Mesenchymal stem cell (in vitro differentiated cells and primary cell): ENCODE results near the gene BCR.

Experiments
- DNase-seq: peaks from one replicate; pipeline ENCODE4 v3.0.0-alpha.2; 2013
- H2AFZ ChIP-seq: one replicate; pipeline ENCODE4 v1.6.1; 2013; ENCODE audit warnings: low read depth, mild to moderate bottlenecking, control low read depth, inconsistent platforms, low read length, moderate library complexity
- H2AK5ac ChIP-seq: 2 replicates; pipeline ENCODE4 v1.6.1; 2013; ENCODE audit warnings: low read length, moderate library complexity, mild to moderate bottlenecking, inconsistent platforms; ENCODE audit not compliant: severe bottlenecking
- H2BK120ac ChIP-seq: one replicate; pipeline ENCODE4 v1.6.1; 2013; ENCODE audit warnings: low read depth, mild to moderate bottlenecking, inconsistent platforms, low read length, moderate library complexity
- H2BK12ac ChIP-seq, 2 experiments: one replicate each; pipeline ENCODE4 v1.6.1; 2013; ENCODE audit warnings: inconsistent platforms in 2 of 2, low read length in 2 of 2, mild to moderate bottlenecking in 2 of 2, moderate library complexity in 2 of 2, control low read depth in 1 of 2
- H2BK15ac ChIP-seq: one replicate; pipeline ENCODE4 v1.6.1; 2013; ENCODE audit warnings: mild to moderate bottlenecking, low read depth, inconsistent platforms; ENCODE audit not compliant: poor library complexity, severe bottlenecking
- H2BK5ac ChIP-seq: 2 replicates; pipeline ENCODE4 v1.6.1; 2013; ENCODE audit warnings: low read depth, mild to moderate bottlenecking, low read length, control low read depth, inconsistent platforms; ENCODE audit not compliant: poor library complexity, severe bottlenecking
- H3K14ac ChIP-seq, 2 experiments: one replicate each; pipeline ENCODE4 v1.6.1; 2013; ENCODE audit warnings: inconsistent platforms in 2 of 2, low read length in 2 of 2, control low read depth in 1 of 2, mild to moderate bottlenecking in 1 of 2, moderate library complexity in 1 of 2
- H3K18ac ChIP-seq, 2 experiments: one replicate each; pipeline ENCODE4 v1.6.1; 2013; ENCODE audit warnings: inconsistent platforms in 2 of 2, low read length in 2 of 2, control low read depth in 1 of 2, low read depth in 1 of 2, mild to moderate bottlenecking in 1 of 2
- H3K23ac ChIP-seq, 2 experiments: one replicate each; pipeline ENCODE4 v1.6.1; 2013; ENCODE audit warnings: inconsistent platforms in 2 of 2, low read length in 2 of 2, mild to moderate bottlenecking in 2 of 2, moderate library complexity in 2 of 2, control low read depth in 1 of 2
- H3K27ac ChIP-seq: 2 replicates; pipeline ENCODE4 v1.5.1; 2013; ENCODE audit warnings: mild to moderate bottlenecking, moderate library complexity, low read length, control low read depth, inconsistent platforms; ENCODE audit not compliant: poor library complexity, severe bottlenecking
- H3K27me3 ChIP-seq, 2 experiments: 2 replicates each; pipeline versions ENCODE4 v1.6.1 to v1.7.0; 2013; ENCODE audit warnings: low read length in 2 of 2, mild to moderate bottlenecking in 2 of 2, moderate library complexity in 2 of 2, control low read depth in 1 of 2, inconsistent platforms in 1 of 2; ENCODE audit not compliant: control insufficient read depth in 1 of 2, insufficient read depth in 1 of 2
- H3K36me3 ChIP-seq, 2 experiments: 2 replicates each; pipeline versions ENCODE4 v1.6.1 to v1.7.0; 2013; ENCODE audit warnings: low read length in 2 of 2, control low read depth in 1 of 2, inconsistent platforms in 1 of 2, low read depth in 1 of 2, mild to moderate bottlenecking in 1 of 2; ENCODE audit not compliant: insufficient read depth in 2 of 2, control insufficient read depth in 1 of 2
- H3K4ac ChIP-seq, 2 experiments: one replicate each; pipeline ENCODE4 v1.6.1; 2013; ENCODE audit warnings: inconsistent platforms in 2 of 2, low read length in 2 of 2, mild to moderate bottlenecking in 2 of 2, moderate library complexity in 2 of 2, control low read depth in 1 of 2, low read depth in 1 of 2
- H3K4me1 ChIP-seq: 2 replicates; pipeline ENCODE4 v1.6.1; 2013; ENCODE audit warnings: low read depth, low read length, control low read depth; ENCODE audit not compliant: control insufficient read depth, insufficient read depth
- H3K4me2 ChIP-seq: 2 replicates; pipeline ENCODE4 v1.6.1; 2013; ENCODE audit warnings: low read length, mild to moderate bottlenecking, inconsistent platforms; ENCODE audit not compliant: poor library complexity, severe bottlenecking
- H3K4me3 ChIP-seq, 2 experiments: 2 replicates each; pipeline versions ENCODE4 v1.5.1 to v1.7.0; 2013; ENCODE audit warnings: low read length in 2 of 2, mild to moderate bottlenecking in 2 of 2, control low read depth in 1 of 2, low read depth in 1 of 2; ENCODE audit not compliant: insufficient read depth in 1 of 2
- H3K79me1 ChIP-seq: replicated peaks from 2 replicates; pipeline ENCODE4 v1.6.1; 2013; ENCODE audit warnings: mild to moderate bottlenecking, control low read depth, low read length, inconsistent platforms; ENCODE audit not compliant: poor library complexity, severe bottlenecking
- H3K9ac ChIP-seq: 2 replicates; pipeline ENCODE4 v1.7.0; 2013; ENCODE audit warnings: mild to moderate bottlenecking, low read length, moderate library complexity
- H3K9me3 ChIP-seq: 2 replicates; pipeline ENCODE4 v1.7.0; 2013; ENCODE audit warnings: mild to moderate bottlenecking, low read length; ENCODE audit not compliant: control insufficient read depth
- H4K8ac ChIP-seq: one replicate; pipeline ENCODE4 v1.6.1; 2013; ENCODE audit warnings: inconsistent platforms, mild to moderate bottlenecking, low read length, moderate library complexity
- H4K91ac ChIP-seq: one replicate; pipeline ENCODE4 v1.6.1; 2013; ENCODE audit warnings: mild to moderate bottlenecking, low read length, inconsistent platforms
- WGBS: methylation state at CpG from one replicate; pipeline ENCODE4 v1.1.7; 2013; ENCODE audit warnings: mixed read lengths; 5-methylcytosine and 5-hydroxymethylcytosine counted together

Gene BCR

DNA sequence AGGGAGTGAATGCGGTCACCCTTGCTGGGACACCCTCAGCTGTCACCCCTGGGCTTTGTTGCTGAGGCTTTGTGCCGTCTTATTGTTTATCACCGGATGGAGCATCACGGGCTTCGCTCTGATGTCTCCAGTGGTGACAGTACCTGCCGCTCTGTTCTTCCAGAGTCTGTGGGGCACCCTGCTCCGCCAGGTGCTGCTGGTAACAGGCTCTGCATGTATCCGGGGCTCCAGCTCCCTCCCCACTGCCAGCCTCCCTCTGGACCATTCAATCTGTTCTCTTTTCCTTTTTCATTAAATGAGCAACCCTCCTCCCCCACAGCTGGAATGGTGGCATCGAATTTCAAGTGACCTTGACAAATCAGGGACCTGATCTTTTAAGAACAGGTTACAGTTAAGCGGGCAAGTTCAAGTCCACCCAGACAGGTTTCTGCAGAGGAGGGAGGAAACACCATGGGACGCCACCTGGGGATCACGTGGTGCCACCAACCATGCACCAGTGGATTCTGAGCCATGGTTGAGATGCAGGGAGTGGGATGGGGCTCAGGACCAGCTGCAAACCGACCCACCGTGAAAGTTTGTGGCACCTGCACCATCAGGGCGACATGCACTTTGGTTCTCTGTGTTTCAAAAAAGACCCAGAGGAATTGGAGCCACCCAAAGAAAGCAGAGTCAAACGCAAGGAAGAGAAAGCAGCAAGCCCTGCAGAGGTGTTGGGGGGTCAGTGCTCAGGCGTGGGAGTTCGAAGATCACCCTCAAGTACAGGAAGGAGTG, 89.3 kb downstream of the BCR start:
- no peak overlapping the region for H3K4me2 ChIP-seq
- no peak overlapping the region for H2BK12ac ChIP-seq
- no peaks in the 10 kb centered on the region for H3K9me3 ChIP-seq
- no peak overlapping the region for H3K4me3 ChIP-seq
- no peak overlapping the region for H2BK15ac ChIP-seq
- no peak overlapping the region for H4K8ac ChIP-seq
- no peak overlapping the region for H4K91ac ChIP-seq
- no peak overlapping the region for H3K23ac ChIP-seq
- H3K27ac ChIP-seq: no peak overlapping the region
- peaks cover 1% of the 10 kb centered on the region for H3K79me1 ChIP-seq
- H3K36me3 ChIP-seq: peaks cover 75 to 81% of the 10 kb centered on the region in 2 experiments
- no peak overlapping the region for H2BK5ac ChIP-seq
- no peak for DNase-seq
- no peaks in the 10 kb centered on the region for H3K27me3 ChIP-seq
- no peak overlapping the region for H2AFZ ChIP-seq
- H2AK5ac ChIP-seq: no peak overlapping the region
- no peak overlapping the region for H3K14ac ChIP-seq
- no peak overlapping the region for H3K4ac ChIP-seq
- H3K18ac ChIP-seq: no peak overlapping the region
- H2BK120ac ChIP-seq: no peak overlapping the region
- H3K4me1 ChIP-seq: peaks cover 3% of the 10 kb centered on the region
- no peak overlapping the region for H3K9ac ChIP-seq
- WGBS: 84% methylated on average over 18 of the region's 18 CpGs

DNA sequence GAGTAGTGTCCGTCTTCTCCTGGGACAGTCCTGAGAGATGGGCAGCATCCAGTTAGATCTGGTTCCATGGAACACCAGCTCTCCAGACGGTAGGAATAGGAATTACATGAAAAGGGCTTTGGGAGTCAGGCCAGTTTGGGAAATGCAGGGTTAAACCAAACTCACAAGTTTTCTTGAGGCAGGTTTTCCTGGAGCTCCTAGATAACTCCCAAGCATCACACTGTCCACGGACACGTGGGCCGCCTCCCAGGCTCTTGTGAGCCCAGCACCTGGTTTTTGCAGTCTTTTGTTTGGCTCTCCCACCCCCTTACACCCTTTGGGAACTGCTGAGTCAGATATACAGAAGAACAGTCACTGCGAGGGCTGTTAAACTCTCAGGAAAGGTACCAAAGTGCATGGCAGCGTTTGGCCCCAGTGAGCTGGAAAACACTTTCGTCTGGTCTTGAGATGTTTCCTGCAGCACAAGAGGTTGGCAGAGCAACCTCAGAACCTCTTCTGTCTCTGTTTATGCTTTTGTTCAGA, 90.0 kb downstream of the BCR start:
- no peak overlapping the region for H2BK120ac ChIP-seq
- H3K18ac ChIP-seq: no peak overlapping the region
- H3K4me1 ChIP-seq: peaks cover 3% of the 10 kb centered on the region
- no peak overlapping the region for H3K4ac ChIP-seq
- no peak overlapping the region for H3K14ac ChIP-seq
- H3K27ac ChIP-seq: no peak overlapping the region
- H4K91ac ChIP-seq: no peak overlapping the region
- peaks cover 77 to 81% of the 10 kb centered on the region in 2 experiments for H3K36me3 ChIP-seq
- no peak overlapping the region for H2BK15ac ChIP-seq
- H3K9ac ChIP-seq: no peak overlapping the region
- H2AFZ ChIP-seq: no peak overlapping the region
- H3K27me3 ChIP-seq: no peaks in the 10 kb centered on the region
- no peaks in the 10 kb centered on the region for H3K9me3 ChIP-seq
- no peak overlapping the region for H3K4me2 ChIP-seq
- H2BK5ac ChIP-seq: no peak overlapping the region
- no peak overlapping the region for H2AK5ac ChIP-seq
- 47% methylated on average over 8 of the region's 8 CpGs for WGBS
- H3K23ac ChIP-seq: no peak overlapping the region
- H4K8ac ChIP-seq: no peak overlapping the region
- peaks cover 4% of the 10 kb centered on the region for H3K79me1 ChIP-seq
- no peak overlapping the region for H3K4me3 ChIP-seq
- no peak overlapping the region for H2BK12ac ChIP-seq
- peak; percentile 17 for DNase-seq

DNA sequence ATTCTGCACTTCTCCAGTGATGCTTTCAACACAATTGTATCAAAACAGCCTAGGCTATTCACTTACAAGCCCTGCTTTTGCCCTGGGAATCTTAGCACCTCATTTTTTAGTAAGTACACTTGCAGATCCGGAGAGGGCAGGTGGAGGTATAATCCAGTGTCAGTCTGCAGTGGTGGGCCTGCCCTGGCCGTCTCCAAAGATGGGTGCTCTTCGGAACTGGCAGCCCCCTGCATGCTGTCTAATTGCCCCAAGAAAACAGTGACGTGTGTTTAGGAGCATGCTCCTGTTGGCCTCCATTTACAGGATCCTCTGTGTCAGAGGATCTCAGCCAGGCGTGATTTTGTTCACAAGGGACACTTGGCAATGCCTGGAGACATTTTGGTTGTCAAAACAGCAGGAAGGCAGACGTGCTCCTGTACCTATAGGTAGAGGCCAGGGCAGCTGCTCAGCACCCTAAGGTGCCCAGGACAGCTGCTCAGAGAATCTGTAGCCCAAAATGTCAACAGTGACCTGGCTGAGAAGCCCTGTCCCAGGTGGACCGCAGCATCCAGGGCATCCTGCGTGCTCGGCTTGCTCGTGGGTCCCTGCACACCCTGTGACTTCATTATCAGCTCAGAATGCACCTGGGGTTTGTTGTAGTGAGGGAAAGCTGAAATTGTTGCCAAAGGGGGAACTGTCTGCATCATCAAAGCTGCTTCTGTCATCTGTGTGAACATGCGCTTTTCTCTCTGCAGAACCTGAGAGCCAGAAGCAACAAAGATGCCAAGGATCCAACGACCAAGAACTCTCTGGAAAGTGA, 90.7 kb downstream of the BCR start:
- H3K4me1 ChIP-seq: peaks cover 3% of the 10 kb centered on the region

DNA sequence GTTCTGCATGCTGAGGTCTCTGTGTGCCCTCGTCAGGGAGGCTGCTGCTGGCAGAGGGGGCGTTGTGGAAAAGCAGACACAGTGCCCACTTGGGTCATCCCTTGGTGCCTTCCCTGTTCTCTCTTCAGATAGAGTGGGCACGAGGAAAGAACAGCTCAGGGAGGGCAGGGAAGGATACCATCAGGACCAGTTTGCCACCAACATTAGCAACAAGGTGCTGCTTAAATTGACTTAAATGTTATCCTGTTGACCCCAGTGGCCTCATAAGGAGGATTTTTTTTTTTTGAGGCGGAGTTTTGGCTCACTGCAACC, 91.2 kb downstream of the BCR start:
- Histone ChIP-seq H3K9me3 (no peaks in the 10 kb centered on the region), H3K23ac (no peak overlapping the region), H3K79me1 (peaks cover 4% of the 10 kb centered on the region), H3K4me3 (no peak overlapping the region), H3K27me3 (no peaks in the 10 kb centered on the region), H3K36me3 (peaks cover 84 to 85% of the 10 kb centered on the region in 2 experiments), H4K91ac (no peak overlapping the region), H3K14ac (no peak overlapping the region), H3K4me1 (peaks cover 3% of the 10 kb centered on the region), H3K4me2 (no peak overlapping the region), H2BK120ac (no peak overlapping the region), H2BK12ac (no peak overlapping the region), H3K4ac (no peak overlapping the region), H3K18ac (no peak overlapping the region), H2AFZ (no peak overlapping the region), H2BK15ac (no peak overlapping the region), H4K8ac (no peak overlapping the region), H3K9ac (no peak overlapping the region), H2AK5ac (no peak overlapping the region), H2BK5ac (no peak overlapping the region), H3K27ac (no peak overlapping the region)
- 95% methylated on average over 3 of the region's 4 CpGs for WGBS
- DNase-seq: no peak

More for the DNA sequence above, 90.7 kb downstream of the BCR start:
- no peak overlapping the region for H4K8ac ChIP-seq
- H3K4me2 ChIP-seq: no peak overlapping the region
- no peak overlapping the region for H4K91ac ChIP-seq
- no peak overlapping the region for H3K4me3 ChIP-seq
- no peak overlapping the region for H3K9ac ChIP-seq
- H3K23ac ChIP-seq: no peak overlapping the region
- no peak overlapping the region for H3K4ac ChIP-seq
- 93% methylated on average over 12 of the region's 12 CpGs for WGBS
- H2BK12ac ChIP-seq: no peak overlapping the region
- H2BK5ac ChIP-seq: no peak overlapping the region
- H3K27me3 ChIP-seq: no peaks in the 10 kb centered on the region
- peaks cover 4% of the 10 kb centered on the region for H3K79me1 ChIP-seq
- no peak overlapping the region for H2AFZ ChIP-seq
- no peak overlapping the region for H2BK120ac ChIP-seq
- H3K18ac ChIP-seq: no peak overlapping the region
- H3K27ac ChIP-seq: no peak overlapping the region
- DNase-seq: no peak
- no peak overlapping the region for H3K14ac ChIP-seq
- no peaks in the 10 kb centered on the region for H3K9me3 ChIP-seq
- no peak overlapping the region for H2AK5ac ChIP-seq
- H3K36me3 ChIP-seq: peaks cover 83 to 84% of the 10 kb centered on the region in 2 experiments
- no peak overlapping the region for H2BK15ac ChIP-seq
